ENCODE measurements around the gene SYNE4. TPM values are rescaled to one million over a fixed set of nuclear protein-coding genes. Genes with fewer than 3 reads are reported as not detected.

The SYNE4 gene
- total and polyA plus RNA-seq, 2 donors (not counting 1 experiment from before 2014, with no cell fraction given): 0.12 to 0.17 TPM

- TF ChIP-seq CTCF (conservative IDR thresholded peaks at IDR 0.05 in 1 of 2, IDR thresholded peaks at IDR 0.05 in 1 of 2; ENCODE audit: low read depth in 1 of 2, low read length in 2 of 2) (no peak), EZH2 (IDR thresholded peaks at IDR 0.05; ENCODE audit: low read length, missing control alignments) (no peak)
- H3K79me2 ChIP-seq (ENCODE audit: control insufficient read depth, insufficient read depth, low read length): no peaks in the 10 kb centered on the region
- no peaks in the 10 kb centered on the region for H3K27me3 ChIP-seq (ENCODE audit: control insufficient read depth, insufficient read depth, low read length)
- no peak overlapping the region for H3K27ac ChIP-seq (ENCODE audit: insufficient read depth, low read length)
- H3K9ac ChIP-seq (ENCODE audit: insufficient read depth, low read length): no peak overlapping the region
- no peak overlapping the region for H3K4me3 ChIP-seq (replicated peaks in 1 of 4; ENCODE audit: control extremely low read depth in 1 of 4, insufficient read depth in 1 of 4, low read depth in 3 of 4, low read length in 4 of 4)
- no peaks in the 10 kb centered on the region for H4K20me1 ChIP-seq (ENCODE audit: control insufficient read depth, extremely low read depth, insufficient read depth, low read length)
- no peak overlapping the region for H2AFZ ChIP-seq (ENCODE audit: low read length)
- peaks cover 21% of the 10 kb centered on the region for H3K36me3 ChIP-seq (ENCODE audit: control insufficient read depth, insufficient read depth, low read length)
- DNase-seq (ENCODE audit: low read depth in 2 of 2): no peak
- H3K4me1 ChIP-seq (ENCODE audit: control insufficient read depth, extremely low read depth, insufficient read depth, low read length): no peaks in the 10 kb centered on the region
- H3K9me3 ChIP-seq (ENCODE audit: control insufficient read depth, insufficient read depth, low read depth, low read length): no peaks in the 10 kb centered on the region
- no peak overlapping the region for H3K4me2 ChIP-seq (ENCODE audit: extremely low read depth, insufficient read depth, low read length)
These were observed 17.7 kb upstream of the SYNE4 start for GRCh38 chr19:36026091-36026876.

GRCh38 chr19:36025541-36025940, 16.9 kb upstream of the SYNE4 start:
- Histone ChIP-seq H3K9me3 (ENCODE audit: control insufficient read depth, insufficient read depth, low read depth, low read length) (no peaks in the 10 kb centered on the region), H3K27ac (ENCODE audit: insufficient read depth, low read length) (no peak overlapping the region), H3K27me3 (ENCODE audit: control insufficient read depth, insufficient read depth, low read length) (no peaks in the 10 kb centered on the region), H2AFZ (ENCODE audit: low read length) (no peak overlapping the region), H3K4me1 (ENCODE audit: control insufficient read depth, extremely low read depth, insufficient read depth, low read length) (no peaks in the 10 kb centered on the region), H3K9ac (ENCODE audit: insufficient read depth, low read length) (no peak overlapping the region), H3K36me3 (ENCODE audit: control insufficient read depth, insufficient read depth, low read length) (peaks cover 21% of the 10 kb centered on the region), H3K4me2 (ENCODE audit: extremely low read depth, insufficient read depth, low read length) (no peak overlapping the region), H4K20me1 (ENCODE audit: control insufficient read depth, extremely low read depth, insufficient read depth, low read length) (no peaks in the 10 kb centered on the region), H3K79me2 (ENCODE audit: control insufficient read depth, insufficient read depth, low read length) (no peaks in the 10 kb centered on the region), H3K4me3 (replicated peaks in 1 of 4; ENCODE audit: control extremely low read depth in 1 of 4, insufficient read depth in 1 of 4, low read depth in 3 of 4, low read length in 4 of 4) (no peak overlapping the region)
- no peak for DNase-seq (ENCODE audit: low read depth in 2 of 2)
- TF ChIP-seq CTCF (conservative IDR thresholded peaks at IDR 0.05 in 1 of 2, IDR thresholded peaks at IDR 0.05 in 1 of 2; ENCODE audit: low read depth in 1 of 2, low read length in 2 of 2) (no peak), EZH2 (IDR thresholded peaks at IDR 0.05; ENCODE audit: low read length, missing control alignments) (no peak)

GRCh38 chr19:36023432-36023831, 14.8 kb upstream of the SYNE4 start:
- H3K9me3 ChIP-seq (ENCODE audit: control insufficient read depth, insufficient read depth, low read depth, low read length): no peaks in the 10 kb centered on the region
- H3K4me1 ChIP-seq (ENCODE audit: control insufficient read depth, extremely low read depth, insufficient read depth, low read length): no peaks in the 10 kb centered on the region
- no peaks in the 10 kb centered on the region for H3K27me3 ChIP-seq (ENCODE audit: control insufficient read depth, insufficient read depth, low read length)
- peaks cover 27% of the 10 kb centered on the region for H3K36me3 ChIP-seq (ENCODE audit: control insufficient read depth, insufficient read depth, low read length)
- H3K27ac ChIP-seq (ENCODE audit: insufficient read depth, low read length): no peak overlapping the region
- no peak overlapping the region for H3K9ac ChIP-seq (ENCODE audit: insufficient read depth, low read length)
- H4K20me1 ChIP-seq (ENCODE audit: control insufficient read depth, extremely low read depth, insufficient read depth, low read length): no peaks in the 10 kb centered on the region
- TF ChIP-seq EZH2 (IDR thresholded peaks at IDR 0.05; ENCODE audit: low read length, missing control alignments): no peak
- TF ChIP-seq CTCF (conservative IDR thresholded peaks at IDR 0.05 in 1 of 2, IDR thresholded peaks at IDR 0.05 in 1 of 2; ENCODE audit: low read depth in 1 of 2, low read length in 2 of 2): no peak
- H3K4me3 ChIP-seq (replicated peaks in 1 of 4; ENCODE audit: control extremely low read depth in 1 of 4, insufficient read depth in 1 of 4, low read depth in 3 of 4, low read length in 4 of 4): no peak overlapping the region
- H3K79me2 ChIP-seq (ENCODE audit: control insufficient read depth, insufficient read depth, low read length): no peaks in the 10 kb centered on the region
- DNase-seq (ENCODE audit: low read depth in 2 of 2): no peak
- no peak overlapping the region for H2AFZ ChIP-seq (ENCODE audit: low read length)
- no peak overlapping the region for H3K4me2 ChIP-seq (ENCODE audit: extremely low read depth, insufficient read depth, low read length)

Data from fibroblast of lung (primary cell).